Astrocyte (in vitro differentiated cells and primary cell): ENCODE results near the gene CRYBB2.

Experiments
- EZH2 ChIP-seq: IDR thresholded peaks from 2 replicates; pipeline ENCODE4 v1.6.1; 2012; ENCODE audit warnings: mild to moderate bottlenecking, low read length, inconsistent platforms; ENCODE audit not compliant: insufficient read depth
- TF ChIP-seq, protein P1 (sequence below): IDR thresholded peaks from 2 replicates; pipeline ENCODE4 v1.5.1; 2011; ENCODE audit warnings: low read depth, mild to moderate bottlenecking, inconsistent platforms, low read length, moderate library complexity; ENCODE audit not compliant: insufficient read depth

DNA sequence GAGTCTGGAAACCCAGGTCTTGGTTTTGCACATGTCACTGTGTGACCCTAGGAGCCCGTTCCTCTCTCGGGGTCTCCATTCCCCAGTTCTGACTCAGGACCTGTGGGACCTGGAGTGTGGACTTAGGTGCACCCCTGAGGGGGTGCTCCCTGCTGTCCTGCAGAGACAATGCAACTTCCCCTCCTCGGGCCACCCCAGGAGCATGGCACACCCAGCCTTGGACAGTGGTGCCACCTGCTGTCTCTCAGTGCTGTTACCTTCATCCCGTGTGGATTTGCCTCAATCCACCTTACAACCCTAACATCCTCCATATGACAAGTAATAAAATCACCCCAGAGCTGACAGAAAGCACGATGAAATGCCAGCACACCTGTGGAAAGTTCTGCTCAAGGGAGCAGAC is 47.3 kb upstream of the CRYBB2 start:
- TF ChIP-seq, protein P1, sequence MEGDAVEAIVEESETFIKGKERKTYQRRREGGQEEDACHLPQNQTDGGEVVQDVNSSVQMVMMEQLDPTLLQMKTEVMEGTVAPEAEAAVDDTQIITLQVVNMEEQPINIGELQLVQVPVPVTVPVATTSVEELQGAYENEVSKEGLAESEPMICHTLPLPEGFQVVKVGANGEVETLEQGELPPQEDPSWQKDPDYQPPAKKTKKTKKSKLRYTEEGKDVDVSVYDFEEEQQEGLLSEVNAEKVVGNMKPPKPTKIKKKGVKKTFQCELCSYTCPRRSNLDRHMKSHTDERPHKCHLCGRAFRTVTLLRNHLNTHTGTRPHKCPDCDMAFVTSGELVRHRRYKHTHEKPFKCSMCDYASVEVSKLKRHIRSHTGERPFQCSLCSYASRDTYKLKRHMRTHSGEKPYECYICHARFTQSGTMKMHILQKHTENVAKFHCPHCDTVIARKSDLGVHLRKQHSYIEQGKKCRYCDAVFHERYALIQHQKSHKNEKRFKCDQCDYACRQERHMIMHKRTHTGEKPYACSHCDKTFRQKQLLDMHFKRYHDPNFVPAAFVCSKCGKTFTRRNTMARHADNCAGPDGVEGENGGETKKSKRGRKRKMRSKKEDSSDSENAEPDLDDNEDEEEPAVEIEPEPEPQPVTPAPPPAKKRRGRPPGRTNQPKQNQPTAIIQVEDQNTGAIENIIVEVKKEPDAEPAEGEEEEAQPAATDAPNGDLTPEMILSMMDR = no peak
- no peak for TF ChIP-seq EZH2
